K562 (cell line): ENCODE data around the gene SEBOX. TPM values are rescaled to one million over a fixed set of nuclear protein-coding genes. Genes with fewer than 3 reads are reported as not detected.

ENCODE experiments used
- ATAC-seq: fragments of 200-7000 bp; cut with Tn5 transposase; 3 replicates; pipeline ENCODE4 v1.9.1; 2020; ENCODE audit warnings: moderate library complexity
- BruUV-seq: library from RNA; stranded (reverse); fragments of 400-500 nt; replicated peaks from 2 replicates; lab custom pipeline; 2021; lab: Mats Ljungman, UMichigan
- CTCF ChIA-PET: fragments of 300-600 bp; formaldehyde crosslinking; extraction: SDS; loops from one replicate; lab custom pipeline; 2021; ENCODE audit warnings: low intra/inter-chr PET ratio; lab: Yijun Ruan, JAX
- POLR2A ChIA-PET: fragments of 300-600, 350-650 bp; sonication (Branson Sonifier 250); formaldehyde crosslinking; extraction: SDS; loops from one replicate; lab custom pipeline; 2021; ENCODE audit warnings: antibody characterized with exemption, inconsistent platforms; lab: Yijun Ruan, JAX
- DNase-seq, 4 experiments: peaks; one replicate each; pipeline versions ENCODE4 v3.0.0 to v3.0.0-alpha.2; 2011 to 2018; ENCODE audit warnings: low spot score in 3 of 4, mixed read lengths in 3 of 4; ENCODE audit errors: extremely low read depth in 1 of 4
- FAIRE-seq: peaks from 2 replicates; lab custom pipeline; 2011; peaks lifted over from hg19 to GRCh38; lab: Jason Lieb, UNC
- H2AFZ ChIP-seq: 2 replicates; pipeline ENCODE4 v1.6.0; 2011; ENCODE audit warnings: low read depth, low read length, control low read depth, inconsistent platforms
- H3K27ac ChIP-seq: fragments of 200-600 bp; 3 replicates; pipeline ENCODE4 v1.8.0; 2011; ENCODE audit warnings: low read depth, mild to moderate bottlenecking, control low read depth, inconsistent platforms, low read length, moderate library complexity, mixed read lengths; ENCODE audit errors: extremely low read depth
- H3K27me3 ChIP-seq, 2 experiments: fragments of 300-600 bp in 1 of 2; 2 replicates in 1 of 2; 3 replicates in 1 of 2; pipeline versions ENCODE4 v1.6.0 to v1.8.0; 2011; ENCODE audit warnings: inconsistent platforms in 2 of 2, low read length in 2 of 2, mild to moderate bottlenecking in 1 of 2, mixed read lengths in 1 of 2, moderate library complexity in 1 of 2; ENCODE audit not compliant: control insufficient read depth in 2 of 2, insufficient read depth in 2 of 2
- H3K36me3 ChIP-seq: fragments of 300-600 bp; 3 replicates; pipeline ENCODE4 v1.8.0; 2011; ENCODE audit warnings: mild to moderate bottlenecking, low read length, inconsistent platforms; ENCODE audit not compliant: control insufficient read depth, insufficient read depth
- H3K4me1 ChIP-seq, 2 experiments: fragments of 200-600 bp in 1 of 2; replicated peaks in 1 of 2; 2 replicates in 1 of 2; 3 replicates in 1 of 2; pipeline versions ENCODE4 v1.5.1 to v1.8.0; 2011; ENCODE audit warnings: inconsistent platforms in 2 of 2, low read length in 2 of 2, mild to moderate bottlenecking in 1 of 2, mixed read lengths in 1 of 2, moderate library complexity in 1 of 2; ENCODE audit not compliant: control insufficient read depth in 2 of 2, insufficient read depth in 2 of 2
- H3K4me2 ChIP-seq: 2 replicates; pipeline ENCODE4 v1.6.1; 2011; ENCODE audit warnings: low read length, control low read depth, inconsistent platforms, mixed read lengths; ENCODE audit not compliant: insufficient read depth
- H3K4me3 ChIP-seq: fragments of 200-600 bp; sonication (generic), shearing (Covaris generic); 2 replicates; pipeline ENCODE4 v1.5.1; 2016; ENCODE audit warnings: control low read depth, inconsistent platforms
- H3K79me2 ChIP-seq: fragments of 200-600 bp; 3 replicates; pipeline ENCODE4 v1.8.0; 2011; ENCODE audit warnings: low read length, inconsistent platforms; ENCODE audit not compliant: control insufficient read depth, insufficient read depth
- H3K9ac ChIP-seq, 2 experiments: 2 replicates each; pipeline versions ENCODE4 v1.6.0 to v1.6.1; 2011; ENCODE audit warnings: low read depth in 2 of 2, low read length in 2 of 2, control low read depth in 1 of 2, inconsistent platforms in 1 of 2, mild to moderate bottlenecking in 1 of 2, mixed read lengths in 1 of 2; ENCODE audit not compliant: insufficient read depth in 1 of 2
- H3K9me1 ChIP-seq: one replicate; pipeline ENCODE4 v1.6.0; 2011; ENCODE audit warnings: inconsistent platforms, mild to moderate bottlenecking, low read length, moderate library complexity; ENCODE audit not compliant: control insufficient read depth, insufficient read depth
- H3K9me3 ChIP-seq: replicated peaks from 2 replicates; pipeline ENCODE4 v1.5.1; 2011; ENCODE audit warnings: low read depth, low read length, inconsistent platforms; ENCODE audit not compliant: control insufficient read depth, insufficient read depth
- H4K20me1 ChIP-seq: replicated peaks from 2 replicates; pipeline ENCODE4 v1.6.1; 2011; ENCODE audit warnings: low read length, inconsistent platforms, mixed read lengths; ENCODE audit not compliant: control insufficient read depth, insufficient read depth
- ARNT ChIP-seq, 2 experiments: fragments of 450-650 bp; IDR thresholded peaks; 2 replicates each; pipeline ENCODE4 v1.6.1; 2016; ENCODE audit warnings: mild to moderate bottlenecking in 1 of 2
- BACH1 ChIP-seq: fragments of 200-800 bp; sonication (Bioruptor generic); IDR thresholded peaks from 2 replicates; pipeline ENCODE4 v1.6.1; 2016; ENCODE audit warnings: missing genetic modification characterization, missing compliant biosample characterization
- BCOR ChIP-seq: fragments of 450-650 bp; IDR thresholded peaks from 2 replicates; pipeline ENCODE4 v1.6.1; 2016
- CEBPG ChIP-seq, 3 experiments: fragments of 200-800 bp in 1 of 3; sonication (Bioruptor generic) in 1 of 3; sonication (generic) in 1 of 3; formaldehyde crosslinking in 1 of 3; IDR thresholded peaks in 2 of 3; conservative IDR thresholded peaks in 1 of 3; 2 replicates each; pipeline versions ENCODE4 v1.6.1 to v1.8.0; 2016 to 2022; ENCODE audit warnings: missing compliant biosample characterization in 2 of 3, missing genetic modification characterization in 2 of 3, mild to moderate bottlenecking in 1 of 3, missing genetic modification reagents in 1 of 3
- ILF3 ChIP-seq: fragments of 450-650 bp; IDR thresholded peaks from 2 replicates; pipeline ENCODE4 v1.6.1; 2018; ENCODE audit warnings: antibody characterized with exemption, mild to moderate bottlenecking, moderate library complexity, borderline replicate concordance
- MECOM ChIP-seq: fragments of 250-450 bp; sonication (Bioruptor Pico); IDR thresholded peaks from 2 replicates; pipeline ENCODE4 v1.8.0; 2022; ENCODE audit warnings: inconsistent platforms
- MED1 ChIP-seq: sonication (generic); formaldehyde crosslinking; IDR thresholded peaks from 2 replicates; pipeline ENCODE4 v1.8.1; 2023; ENCODE audit warnings: missing genetic modification reagents, borderline replicate concordance
- NFE2 ChIP-seq: IDR thresholded peaks from 2 replicates; pipeline ENCODE4 v1.6.1; 2014; ENCODE audit warnings: antibody characterized with exemption, low read depth
- PRPF4 ChIP-seq: fragments of 200-400 bp; formaldehyde crosslinking; IDR thresholded peaks from one replicate; pipeline ENCODE4 v1.6.1; 2017; ENCODE audit warnings: low read length, low read depth, mild to moderate bottlenecking; ENCODE audit not compliant: insufficient read depth, poor library complexity, severe bottlenecking
- SLC30A9 ChIP-seq: fragments of 250-450 bp; sonication (Bioruptor Pico); IDR thresholded peaks from 2 replicates; pipeline ENCODE4 v1.8.0; 2022; ENCODE audit warnings: mild to moderate bottlenecking, moderate library complexity
- SMAD4 ChIP-seq: fragments of 250-450 bp; sonication (Bioruptor Pico); conservative IDR thresholded peaks from 2 replicates; pipeline ENCODE4 v1.8.0; 2021; ENCODE audit warnings: inconsistent platforms, mild to moderate bottlenecking, moderate library complexity
- TEAD1 ChIP-seq, 2 experiments: fragments of 450-650 bp in 1 of 2; sonication (generic) in 1 of 2; formaldehyde crosslinking; IDR thresholded peaks; 2 replicates each; pipeline versions ENCODE4 v1.4.0 to v1.8.0; 2020 to 2022; ENCODE audit warnings: mild to moderate bottlenecking in 2 of 2, missing genetic modification reagents in 1 of 2
- TSC22D4 ChIP-seq: fragments of 450-650 bp; IDR thresholded peaks from 2 replicates; pipeline ENCODE4 v1.6.1; 2016; ENCODE audit warnings: missing genetic modification characterization, missing biosample characterization, control low read depth
- ZBED1 ChIP-seq: IDR thresholded peaks from 2 replicates; pipeline ENCODE4 v1.6.1; 2014
- ZFPM2 ChIP-seq: fragments of 250-450 bp; sonication (Bioruptor Pico); IDR thresholded peaks from 2 replicates; pipeline ENCODE4 v1.5.1; 2022; ENCODE audit warnings: mild to moderate bottlenecking
- in situ Hi-C: fragments of 300-500 bp; cut with MboI; formaldehyde crosslinking; loops from 4 replicates; pipeline ENCODE4 v1.15.0; 2018; ENCODE audit warnings: inconsistent platforms, mixed read lengths
- intact Hi-C: fragments of 100-400 bp; cut with micrococcal nuclease; formaldehyde crosslinking; loops from 2 replicates; pipeline ENCODE4 v1.14.2; 2022
- polyA plus RNA-seq, 8 experiments: library from polyadenylated mRNA; depleted of rRNA in 4 of 8; stranded (reverse) in 5 of 8; unstranded in 3 of 8; fragments of >200 nt; fragmentation: Nextera tagmentation in 2 of 8; fragmentation: Illumina TruSeq in 1 of 8; extraction: Ambion mirVana in 2 of 8; extraction: Trizol in 1 of 8; gene quantifications; 2 replicates each; pipeline versions ENCODE4 v1.2.1 to v1.2.3, GENCODE V29; 2011 to 2014; ENCODE audit warnings: inconsistent platforms in 1 of 8, missing spikeins in 1 of 8
- total RNA-seq, 7 experiments: library from RNA; depleted of rRNA in 6 of 7; stranded (reverse); fragments of >200 nt in 6 of 7; fragmentation: Illumina TruSeq in 2 of 7; extraction: Trizol in 2 of 7; gene quantifications; 2 replicates each; pipeline versions ENCODE4 v1.2.1 to v1.2.3, GENCODE V29; 2011 to 2021; ENCODE audit warnings: low replicate concordance in 1 of 7
- TF ChIP-seq, protein P1 (sequence below): fragments of 250-450 bp; sonication (Bioruptor Pico); IDR thresholded peaks from 2 replicates; pipeline ENCODE4 v1.4.0; 2020; ENCODE audit warnings: mild to moderate bottlenecking, moderate library complexity
- TF ChIP-seq, protein P2 (sequence below): fragments of 450-650 bp; formaldehyde crosslinking; IDR thresholded peaks from 2 replicates; pipeline ENCODE4 v1.4.0; 2022; ENCODE audit warnings: missing genetic modification characterization

The SEBOX gene
- total and polyA plus RNA-seq, 9 of the 15 experiments (the other 6 are each of a cell fraction or from before 2014, with no cell fraction given) = not detected

DNA sequence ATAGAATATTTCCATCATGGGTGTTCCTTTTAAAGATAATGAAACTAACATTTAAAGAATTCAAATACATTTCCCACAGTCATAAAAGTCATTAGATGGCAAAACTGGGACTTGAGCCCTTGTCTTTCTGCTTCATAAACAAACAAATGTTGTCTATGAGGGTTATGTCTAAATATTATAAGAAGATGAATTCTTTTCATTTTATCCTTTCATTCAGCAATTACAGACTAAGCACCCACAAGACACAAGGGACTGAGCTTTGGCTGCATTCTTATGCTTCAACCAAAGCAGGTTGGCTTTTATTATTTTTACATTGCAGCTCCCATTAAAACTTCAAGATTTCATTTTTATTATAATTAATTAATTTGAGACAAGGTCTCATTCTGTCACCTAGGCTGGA lies 21.4 kb upstream of the SEBOX start:
- H3K9ac ChIP-seq = no peak overlapping the region
- H2AFZ ChIP-seq = no peak overlapping the region
- no peak overlapping the region for H3K4me3 ChIP-seq
- H3K79me2 ChIP-seq = no peaks in the 10 kb centered on the region
- H3K36me3 ChIP-seq = no peaks in the 10 kb centered on the region
- H3K27ac ChIP-seq = no peak overlapping the region
- ATAC-seq (no peak), DNase-seq (no peak)
- BruUV-seq = no TSS peak
- peaks cover 11 to 41% of the 10 kb centered on the region in 2 experiments; a peak in 3 of 5 replicates for H3K27me3 ChIP-seq
- intact Hi-C loops = no loop called here
- TF ChIP-seq PRPF4 = no peak
- TF ChIP-seq ARNT (IDR thresholded peaks at IDR 0.05) = no peak
- TF ChIP-seq SLC30A9 (CRISPR knock-in tag) = no peak
- TF ChIP-seq NFE2 = no peak
- no peak for TF ChIP-seq TEAD1 (CRISPR knock-in tag; IDR thresholded peaks at IDR 0.05)
- no peak for TF ChIP-seq MED1
- no peak for TF ChIP-seq ZBED1
- no peak for TF ChIP-seq TSC22D4 (tag)
- TF ChIP-seq BCOR = no peak
- no peak for TF ChIP-seq CEBPG (CRISPR knock-in tag; IDR thresholded peaks at IDR 0.05)
- no peak for TF ChIP-seq CEBPG (tag; conservative IDR thresholded peaks at IDR 0.05 in 1 of 2, IDR thresholded peaks at IDR 0.05 in 1 of 2)
- TF ChIP-seq, protein P1, sequence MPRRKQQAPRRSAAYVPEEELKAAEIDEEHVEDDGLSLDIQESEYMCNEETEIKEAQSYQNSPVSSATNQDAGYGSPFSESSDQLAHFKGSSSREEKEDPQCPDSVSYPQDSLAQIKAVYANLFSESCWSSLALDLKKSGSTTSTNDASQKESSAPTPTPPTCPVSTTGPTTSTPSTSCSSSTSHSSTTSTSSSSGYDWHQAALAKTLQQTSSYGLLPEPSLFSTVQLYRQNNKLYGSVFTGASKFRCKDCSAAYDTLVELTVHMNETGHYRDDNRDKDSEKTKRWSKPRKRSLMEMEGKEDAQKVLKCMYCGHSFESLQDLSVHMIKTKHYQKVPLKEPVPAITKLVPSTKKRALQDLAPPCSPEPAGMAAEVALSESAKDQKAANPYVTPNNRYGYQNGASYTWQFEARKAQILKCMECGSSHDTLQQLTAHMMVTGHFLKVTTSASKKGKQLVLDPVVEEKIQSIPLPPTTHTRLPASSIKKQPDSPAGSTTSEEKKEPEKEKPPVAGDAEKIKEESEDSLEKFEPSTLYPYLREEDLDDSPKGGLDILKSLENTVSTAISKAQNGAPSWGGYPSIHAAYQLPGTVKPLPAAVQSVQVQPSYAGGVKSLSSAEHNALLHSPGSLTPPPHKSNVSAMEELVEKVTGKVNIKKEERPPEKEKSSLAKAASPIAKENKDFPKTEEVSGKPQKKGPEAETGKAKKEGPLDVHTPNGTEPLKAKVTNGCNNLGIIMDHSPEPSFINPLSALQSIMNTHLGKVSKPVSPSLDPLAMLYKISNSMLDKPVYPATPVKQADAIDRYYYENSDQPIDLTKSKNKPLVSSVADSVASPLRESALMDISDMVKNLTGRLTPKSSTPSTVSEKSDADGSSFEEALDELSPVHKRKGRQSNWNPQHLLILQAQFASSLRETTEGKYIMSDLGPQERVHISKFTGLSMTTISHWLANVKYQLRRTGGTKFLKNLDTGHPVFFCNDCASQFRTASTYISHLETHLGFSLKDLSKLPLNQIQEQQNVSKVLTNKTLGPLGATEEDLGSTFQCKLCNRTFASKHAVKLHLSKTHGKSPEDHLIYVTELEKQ (CRISPR knock-in tag) = no peak
- TF ChIP-seq MECOM (CRISPR knock-in tag) = no peak
- no peak for TF ChIP-seq SMAD4
- TF ChIP-seq ILF3 = no peak
- TF ChIP-seq, protein P2, sequence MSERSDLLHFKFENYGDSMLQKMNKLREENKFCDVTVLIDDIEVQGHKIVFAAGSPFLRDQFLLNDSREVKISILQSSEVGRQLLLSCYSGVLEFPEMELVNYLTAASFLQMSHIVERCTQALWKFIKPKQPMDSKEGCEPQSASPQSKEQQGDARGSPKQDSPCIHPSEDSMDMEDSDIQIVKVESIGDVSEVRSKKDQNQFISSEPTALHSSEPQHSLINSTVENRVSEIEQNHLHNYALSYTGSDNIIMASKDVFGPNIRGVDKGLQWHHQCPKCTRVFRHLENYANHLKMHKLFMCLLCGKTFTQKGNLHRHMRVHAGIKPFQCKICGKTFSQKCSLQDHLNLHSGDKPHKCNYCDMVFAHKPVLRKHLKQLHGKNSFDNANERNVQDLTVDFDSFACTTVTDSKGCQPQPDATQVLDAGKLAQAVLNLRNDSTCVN (CRISPR knock-in tag) = no peak
- TF ChIP-seq BACH1 (tag) = no peak
- no peak for TF ChIP-seq ZFPM2 (CRISPR knock-in tag)
- TF ChIP-seq, all 486 proteins: peak for 0
- Histone ChIP-seq H3K4me1 (peaks cover 12 to 23% of the 10 kb centered on the region in 2 experiments; a peak in 4 of 5 replicates), H3K9me1 (no peaks in the 10 kb centered on the region), H3K9me3 (no peaks in the 10 kb centered on the region), H3K4me2 (no peak overlapping the region), H4K20me1 (no peaks in the 10 kb centered on the region)
- CTCF ChIA-PET = no interaction called here
- in situ Hi-C loops = no loop called here
- FAIRE-seq = no peak
- POLR2A ChIA-PET = interaction anchor here (0.6 to 1.2 kb wide), 2 partner anchors 13 to 15 kb away, joined by 3 read pairs; no protein-coding TSS in a partner anchor
